WTC11 (cell line): ENCODE measurements around the gene FOXJ2. TPM values are rescaled to one million over a fixed set of nuclear protein-coding genes. Genes with fewer than 3 reads are reported as not detected.

Experiments used
- ATAC-seq: fragments of 200-7000 bp; cut with Tn5 transposase; 2 replicates; pipeline ENCODE4 v1.10.0; 2021; ENCODE audit warnings: mild to moderate bottlenecking, moderate library complexity
- CTCF ChIA-PET: fragments of 300-600 bp; sonication (Branson Sonifier 250); formaldehyde crosslinking; loops from one replicate; lab custom pipeline; 2021; ENCODE audit warnings: antibody characterized with exemption; lab: Charles Lee
- POLR2A ChIA-PET: fragments of 350-600 bp; sonication (Branson Sonifier 250); formaldehyde crosslinking; loops from one replicate; lab custom pipeline; 2021; ENCODE audit warnings: antibody characterized with exemption; lab: Charles Lee
- DNase-seq: peaks from one replicate; pipeline ENCODE4 v3.0.0; 2021; ENCODE audit warnings: low spot score
- H3K27ac Mint-ChIP-seq: 2 replicates; pipeline ENCODE4 v1.8.0; 2021; ENCODE audit warnings: mixed read lengths
- H3K27me3 Mint-ChIP-seq: 2 replicates; pipeline ENCODE4 v1.8.0; 2021; ENCODE audit warnings: low read depth, mild to moderate bottlenecking, moderate library complexity, mixed read lengths
- H3K36me3 Mint-ChIP-seq: 2 replicates; pipeline ENCODE4 v1.8.0; 2021; ENCODE audit warnings: mixed read lengths
- H3K4me1 Mint-ChIP-seq: 2 replicates; pipeline ENCODE4 v1.8.0; 2022; ENCODE audit warnings: mixed read lengths
- H3K4me3 Mint-ChIP-seq: 2 replicates; pipeline ENCODE4 v1.8.0; 2021; ENCODE audit warnings: mild to moderate bottlenecking, moderate library complexity, mixed read lengths
- H3K9me3 Mint-ChIP-seq: 2 replicates; pipeline ENCODE4 v1.8.0; 2021; ENCODE audit warnings: mixed read lengths
- ARID4B ChIP-seq: sonication (generic); formaldehyde crosslinking; IDR thresholded peaks from 2 replicates; pipeline ENCODE4 v1.8.0; 2023; ENCODE audit warnings: missing genetic modification reagents, mild to moderate bottlenecking, borderline replicate concordance
- ATF1 ChIP-seq: sonication (generic); formaldehyde crosslinking; IDR thresholded peaks from 2 replicates; pipeline ENCODE4 v1.8.1; 2023; ENCODE audit warnings: mild to moderate bottlenecking, moderate library complexity, missing genetic modification reagents
- CREB1 ChIP-seq: sonication (generic); formaldehyde crosslinking; IDR thresholded peaks from 2 replicates; pipeline ENCODE4 v1.8.0; 2023; ENCODE audit warnings: mild to moderate bottlenecking, missing genetic modification reagents
- ERG ChIP-seq: fragments of 250-450 bp; sonication (Bioruptor Pico); IDR thresholded peaks from 2 replicates; pipeline ENCODE4 v1.8.0; 2021; ENCODE audit warnings: mild to moderate bottlenecking
- ESRRA ChIP-seq: sonication (generic); formaldehyde crosslinking; IDR thresholded peaks from 2 replicates; pipeline ENCODE4 v1.8.1; 2022; ENCODE audit warnings: mild to moderate bottlenecking, missing genetic modification reagents, borderline replicate concordance
- FOXJ3 ChIP-seq: sonication (generic); formaldehyde crosslinking; IDR thresholded peaks from 2 replicates; pipeline ENCODE4 v1.9.0; 2021; ENCODE audit warnings: missing genetic modification reagents, mild to moderate bottlenecking, borderline replicate concordance
- IRF2 ChIP-seq: sonication (generic); formaldehyde crosslinking; IDR thresholded peaks from 2 replicates; pipeline ENCODE4 v1.8.0; 2022; ENCODE audit warnings: low read depth, missing genetic modification reagents, borderline replicate concordance
- MAX ChIP-seq: sonication (generic); formaldehyde crosslinking; IDR thresholded peaks from 2 replicates; pipeline ENCODE4 v1.8.0; 2022; ENCODE audit warnings: mild to moderate bottlenecking, missing genetic modification reagents
- NFYB ChIP-seq: sonication (generic); formaldehyde crosslinking; conservative IDR thresholded peaks from 2 replicates; pipeline ENCODE4 v1.8.0; 2022; ENCODE audit warnings: low read depth, missing genetic modification reagents
- NR2C2 ChIP-seq: sonication (generic); formaldehyde crosslinking; IDR thresholded peaks from 2 replicates; pipeline ENCODE4 v1.8.0; 2022; ENCODE audit warnings: mild to moderate bottlenecking, missing genetic modification reagents
- PREB ChIP-seq: sonication (generic); formaldehyde crosslinking; IDR thresholded peaks from 2 replicates; pipeline ENCODE4 v1.8.1; 2022; ENCODE audit warnings: mild to moderate bottlenecking, missing genetic modification reagents, moderate library complexity, borderline replicate concordance
- TEAD1 ChIP-seq: sonication (generic); formaldehyde crosslinking; IDR thresholded peaks from 2 replicates; pipeline ENCODE4 v1.8.0; 2022; ENCODE audit warnings: mild to moderate bottlenecking, missing genetic modification reagents
- ZBTB21 ChIP-seq: sonication (generic); formaldehyde crosslinking; IDR thresholded peaks from 2 replicates; pipeline ENCODE4 v1.8.1; 2023; ENCODE audit warnings: mild to moderate bottlenecking, missing genetic modification reagents, borderline replicate concordance
- ZNF232 ChIP-seq: sonication (generic); formaldehyde crosslinking; IDR thresholded peaks from 2 replicates; pipeline ENCODE4 v1.8.0; 2022; ENCODE audit warnings: mild to moderate bottlenecking, missing genetic modification reagents
- ZNF281 ChIP-seq: sonication (generic); formaldehyde crosslinking; IDR thresholded peaks from 2 replicates; pipeline ENCODE4 v1.8.0; 2023; ENCODE audit warnings: mild to moderate bottlenecking, missing genetic modification reagents
- ZNF317 ChIP-seq: sonication (generic); formaldehyde crosslinking; IDR thresholded peaks from 2 replicates; pipeline ENCODE4 v1.8.1; 2023; ENCODE audit warnings: low read depth, mild to moderate bottlenecking, moderate library complexity, missing genetic modification reagents, borderline replicate concordance
- ZNF423 ChIP-seq: fragments of 250-450 bp; sonication (Bioruptor Pico); IDR thresholded peaks from 2 replicates; pipeline ENCODE4 v2.1.2; 2022; ENCODE audit warnings: mild to moderate bottlenecking, moderate library complexity
- total RNA-seq: library from RNA; stranded (reverse); gene quantifications from 3 replicates; pipeline ENCODE4 v1.2.3, GENCODE V29; 2021

The FOXJ2 gene
- total RNA-seq, 1 experiment from 2014 or later: 12.7 TPM

- ChIA-PET POLR2A (no interaction called here), CTCF (interaction anchor here (0.5 kb wide), 1 partner anchor 60 kb away, joined by 3 read pairs; no protein-coding TSS in a partner anchor)
- DNase-seq: no peak
- peaks cover 70% of the 10 kb centered on the region for H3K36me3 Mint-ChIP-seq
- no peak for ATAC-seq
- H3K4me1 Mint-ChIP-seq: no peaks in the 10 kb centered on the region
- H3K27ac Mint-ChIP-seq: no peak overlapping the region
- H3K27me3 Mint-ChIP-seq: no peaks in the 10 kb centered on the region
- TF ChIP-seq ATF1 (no peak), FOXJ3 (no peak), MAX (CRISPR knock-in tag) (no peak)
- TF ChIP-seq, all 79 proteins: peak for 0
- Mint-ChIP-seq H3K9me3 (no peaks in the 10 kb centered on the region), H3K4me3 (no peak overlapping the region)
Observed at GRCh38 chr12:8047842-8048241, 15.3 kb downstream of the FOXJ2 start.

- no peak overlapping the region for H3K27ac Mint-ChIP-seq
- peaks cover 62% of the 10 kb centered on the region for H3K36me3 Mint-ChIP-seq
- DNase-seq (no peak), ATAC-seq (no peak)
- ChIA-PET POLR2A (interaction anchor here (0.5 kb wide), 2 partner anchors 117 to 184 kb away, joined by 3 to 4 read pairs; no protein-coding TSS in a partner anchor), CTCF (no interaction called here)
- H3K9me3 Mint-ChIP-seq: no peaks in the 10 kb centered on the region
- no peaks in the 10 kb centered on the region for H3K27me3 Mint-ChIP-seq
- TF ChIP-seq ERG (CRISPR knock-in tag) (no peak), NFYB (CRISPR knock-in tag) (no peak), IRF2 (CRISPR knock-in tag) (no peak), ESRRA (CRISPR knock-in tag) (no peak), CREB1 (no peak), PREB (CRISPR knock-in tag) (no peak), ZNF232 (CRISPR knock-in tag) (no peak), ZNF281 (CRISPR knock-in tag) (no peak), ZNF423 (no peak), ARID4B (CRISPR knock-in tag) (no peak), ZNF317 (CRISPR knock-in tag) (no peak), TEAD1 (CRISPR knock-in tag) (no peak), ZBTB21 (no peak), NR2C2 (no peak)
- TF ChIP-seq, all 79 proteins: peak for 0
- no peaks in the 10 kb centered on the region for H3K4me1 Mint-ChIP-seq
- no peak overlapping the region for H3K4me3 Mint-ChIP-seq
Observed at GRCh38 chr12:8048906-8049305, 16.4 kb downstream of the FOXJ2 start.
